ENCODE measurements around the gene ARID4A.
"Not testable (repeated sequence)": the region's sequence is repeated elsewhere in the genome, so short reads cannot be mapped to it uniquely, and the experiment has no call there.

ARID4A gene, protein sequence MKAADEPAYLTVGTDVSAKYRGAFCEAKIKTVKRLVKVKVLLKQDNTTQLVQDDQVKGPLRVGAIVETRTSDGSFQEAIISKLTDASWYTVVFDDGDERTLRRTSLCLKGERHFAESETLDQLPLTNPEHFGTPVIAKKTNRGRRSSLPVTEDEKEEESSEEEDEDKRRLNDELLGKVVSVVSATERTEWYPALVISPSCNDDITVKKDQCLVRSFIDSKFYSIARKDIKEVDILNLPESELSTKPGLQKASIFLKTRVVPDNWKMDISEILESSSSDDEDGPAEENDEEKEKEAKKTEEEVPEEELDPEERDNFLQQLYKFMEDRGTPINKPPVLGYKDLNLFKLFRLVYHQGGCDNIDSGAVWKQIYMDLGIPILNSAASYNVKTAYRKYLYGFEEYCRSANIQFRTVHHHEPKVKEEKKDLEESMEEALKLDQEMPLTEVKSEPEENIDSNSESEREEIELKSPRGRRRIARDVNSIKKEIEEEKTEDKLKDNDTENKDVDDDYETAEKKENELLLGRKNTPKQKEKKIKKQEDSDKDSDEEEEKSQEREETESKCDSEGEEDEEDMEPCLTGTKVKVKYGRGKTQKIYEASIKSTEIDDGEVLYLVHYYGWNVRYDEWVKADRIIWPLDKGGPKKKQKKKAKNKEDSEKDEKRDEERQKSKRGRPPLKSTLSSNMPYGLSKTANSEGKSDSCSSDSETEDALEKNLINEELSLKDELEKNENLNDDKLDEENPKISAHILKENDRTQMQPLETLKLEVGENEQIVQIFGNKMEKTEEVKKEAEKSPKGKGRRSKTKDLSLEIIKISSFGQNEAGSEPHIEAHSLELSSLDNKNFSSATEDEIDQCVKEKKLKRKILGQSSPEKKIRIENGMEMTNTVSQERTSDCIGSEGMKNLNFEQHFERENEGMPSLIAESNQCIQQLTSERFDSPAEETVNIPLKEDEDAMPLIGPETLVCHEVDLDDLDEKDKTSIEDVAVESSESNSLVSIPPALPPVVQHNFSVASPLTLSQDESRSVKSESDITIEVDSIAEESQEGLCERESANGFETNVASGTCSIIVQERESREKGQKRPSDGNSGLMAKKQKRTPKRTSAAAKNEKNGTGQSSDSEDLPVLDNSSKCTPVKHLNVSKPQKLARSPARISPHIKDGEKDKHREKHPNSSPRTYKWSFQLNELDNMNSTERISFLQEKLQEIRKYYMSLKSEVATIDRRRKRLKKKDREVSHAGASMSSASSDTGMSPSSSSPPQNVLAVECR

DNA sequence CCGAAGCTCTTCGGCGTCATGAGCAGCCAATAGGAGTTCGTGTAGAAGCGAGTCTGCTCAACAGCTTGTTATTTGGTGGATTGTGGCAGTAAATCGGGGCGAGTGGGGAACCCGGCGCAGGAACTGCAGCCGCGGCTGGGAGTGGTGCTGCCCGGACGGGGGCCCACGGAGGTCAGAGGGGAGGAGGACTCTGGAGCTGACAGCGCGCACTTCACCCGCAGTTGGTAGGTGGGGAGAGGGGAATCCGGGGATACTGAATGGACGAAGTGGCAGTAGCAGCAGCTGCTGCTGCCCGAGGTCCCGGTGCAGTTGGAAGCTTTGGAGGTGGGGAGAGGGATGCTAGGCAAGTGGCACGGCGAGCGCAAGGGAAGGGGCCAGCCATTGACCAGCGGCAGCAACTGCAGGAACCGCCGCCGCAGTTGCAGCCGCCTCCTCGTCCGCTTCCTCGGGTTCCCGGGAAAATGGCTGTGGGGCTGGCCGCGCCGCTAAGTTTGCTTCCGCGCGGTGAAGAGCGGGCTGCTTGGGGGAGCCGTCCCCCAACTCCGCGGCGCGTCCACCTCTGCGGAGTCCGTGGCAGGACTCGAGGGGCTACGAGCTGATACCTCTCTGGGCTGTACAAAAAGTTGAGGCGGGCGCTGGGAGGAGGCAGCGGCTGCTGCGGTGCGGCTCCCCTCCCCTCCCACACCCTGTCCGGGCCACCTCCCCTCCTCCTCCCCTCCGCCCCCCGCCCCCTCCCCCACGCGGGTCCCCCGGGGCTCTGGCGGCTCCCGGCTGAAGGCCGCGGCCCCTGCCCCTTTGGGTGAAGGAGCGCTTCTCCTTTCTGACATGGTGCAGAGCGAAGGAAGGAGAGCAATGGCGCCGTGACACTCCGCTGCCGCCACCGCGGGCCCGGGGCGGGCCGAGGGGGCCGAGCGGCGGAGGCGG is at the start of gene ARID4A:
Gene ARID4A, plus strand, starts transcription at position 79 of the 924 bp plus-strand sequence. CDS start 1,300 bp downstream, outside the sequence.
- H3K4me1 ChIP-seq (ENCODE audit: control insufficient read depth, insufficient read depth, low read length) = peaks cover 2% of the 10 kb centered on the region; the same call in 1 of the 2 replicates
- H3K9ac ChIP-seq (ENCODE audit: low read length) = peak within 1 kb of the TSS; percentile 96
- peak within 1 kb of the TSS; percentile 87 for H3K4me3 ChIP-seq (ENCODE audit: low read depth, low read length)
- peaks cover 34% of the 10 kb centered on the region for H3K36me3 ChIP-seq (ENCODE audit: control insufficient read depth, insufficient read depth, low read length)
- H3K27me3 ChIP-seq (ENCODE audit: control insufficient read depth, insufficient read depth, low read length) = no peaks in the 10 kb centered on the region
- H3K27ac ChIP-seq (ENCODE audit: low read depth, low read length) = peak within 1 kb of the TSS; percentile 90
- H3K9me3 ChIP-seq (ENCODE audit: control insufficient read depth, insufficient read depth, low read depth, low read length) = no peaks in the 10 kb centered on the region

DNA sequence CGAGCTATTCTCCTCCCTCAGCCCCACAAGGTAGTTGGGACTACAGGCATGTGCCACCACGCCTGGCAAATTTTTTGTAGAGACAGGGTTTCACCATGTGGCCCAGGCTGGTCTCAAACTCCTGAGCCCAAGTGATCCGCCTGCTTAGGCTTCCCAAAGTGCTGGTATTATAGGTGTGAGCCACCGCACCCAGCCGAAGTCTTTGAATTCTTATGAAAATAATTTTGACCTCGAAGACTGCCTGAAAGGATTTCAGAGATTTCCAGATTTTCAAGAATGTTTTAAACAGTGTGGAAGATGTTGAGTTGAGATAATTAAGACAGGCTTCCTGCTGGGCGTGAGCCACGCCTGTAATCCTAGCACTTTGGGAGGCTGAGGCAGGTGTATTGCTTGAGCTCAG is 48.7 kb upstream of the ARID4A start:
- H3K4me1 ChIP-seq (ENCODE audit: control insufficient read depth, insufficient read depth, low read length) = peaks cover 5% of the 10 kb centered on the region; the same call in 1 of the 2 replicates
- H3K27ac ChIP-seq (ENCODE audit: low read depth, low read length) = no peak overlapping the region
- H3K9me3 ChIP-seq (ENCODE audit: control insufficient read depth, insufficient read depth, low read depth, low read length) = no peaks in the 10 kb centered on the region
- no peak overlapping the region for H3K9ac ChIP-seq (ENCODE audit: low read length)
- H3K4me3 ChIP-seq (ENCODE audit: low read depth, low read length) = no peak overlapping the region
- H3K36me3 ChIP-seq (ENCODE audit: control insufficient read depth, insufficient read depth, low read length) = peaks cover 73% of the 10 kb centered on the region
- H3K27me3 ChIP-seq (ENCODE audit: control insufficient read depth, insufficient read depth, low read length) = no peaks in the 10 kb centered on the region

DNA sequence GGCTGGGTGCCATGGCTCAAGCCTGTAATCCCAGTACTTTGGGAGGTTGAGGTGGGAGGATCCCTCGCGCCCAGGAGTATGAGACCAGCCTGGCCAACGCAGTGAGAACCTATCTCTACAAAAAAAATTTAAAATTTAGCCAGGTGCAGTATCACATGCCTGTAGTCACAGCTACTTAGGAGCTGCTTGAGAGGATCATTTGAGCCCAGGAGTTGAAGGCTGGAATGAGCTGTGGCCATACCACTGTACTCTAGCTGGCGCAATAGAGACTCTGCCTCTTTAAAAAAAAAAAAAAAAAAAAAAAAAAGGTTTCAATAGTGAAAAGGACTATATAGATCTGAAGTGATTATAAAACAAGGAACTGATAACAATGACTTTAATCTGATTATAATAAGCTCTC is 40.2 kb upstream of the ARID4A start:
- Histone ChIP-seq H3K36me3 (ENCODE audit: control insufficient read depth, insufficient read depth, low read length) (peaks cover 89% of the 10 kb centered on the region), H3K27ac (ENCODE audit: low read depth, low read length) (no peak overlapping the region), H3K4me1 (ENCODE audit: control insufficient read depth, insufficient read depth, low read length) (no peaks in the 10 kb centered on the region), H3K27me3 (ENCODE audit: control insufficient read depth, insufficient read depth, low read length) (no peaks in the 10 kb centered on the region), H3K9me3 (ENCODE audit: control insufficient read depth, insufficient read depth, low read depth, low read length) (no peaks in the 10 kb centered on the region), H3K4me3 (ENCODE audit: low read depth, low read length) (no peak overlapping the region), H3K9ac (ENCODE audit: low read length) (no peak overlapping the region)

DNA sequence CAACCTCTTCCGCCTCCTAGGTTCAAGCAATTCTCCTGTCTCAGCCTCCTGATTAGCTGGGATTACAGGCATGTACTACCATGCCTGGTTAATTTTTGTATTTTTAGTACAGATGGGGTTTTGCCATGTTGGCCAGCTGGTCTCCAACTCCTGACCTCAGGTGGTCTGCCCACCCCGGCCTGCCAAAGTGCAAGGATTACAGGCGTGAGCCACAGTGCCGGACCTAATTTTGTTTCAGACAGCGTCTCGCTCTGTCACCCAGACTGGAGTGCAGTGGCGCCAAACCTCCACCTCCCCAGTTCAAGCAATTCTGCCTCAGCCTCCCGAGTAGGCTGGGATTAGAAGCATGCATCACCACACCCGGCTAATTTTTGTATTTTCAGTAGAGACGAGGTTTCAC is 36.4 kb upstream of the ARID4A start:
- not testable (repeated sequence) for H3K27me3 ChIP-seq (ENCODE audit: control insufficient read depth, insufficient read depth, low read length); H3K9me3 ChIP-seq (ENCODE audit: control insufficient read depth, insufficient read depth, low read depth, low read length); H3K27ac ChIP-seq (ENCODE audit: low read depth, low read length); H3K9ac ChIP-seq (ENCODE audit: low read length); H3K4me1 ChIP-seq (ENCODE audit: control insufficient read depth, insufficient read depth, low read length); H3K4me3 ChIP-seq (ENCODE audit: low read depth, low read length)
- H3K36me3 ChIP-seq (ENCODE audit: control insufficient read depth, insufficient read depth, low read length) = peaks cover 98% of the 10 kb centered on the region

DNA sequence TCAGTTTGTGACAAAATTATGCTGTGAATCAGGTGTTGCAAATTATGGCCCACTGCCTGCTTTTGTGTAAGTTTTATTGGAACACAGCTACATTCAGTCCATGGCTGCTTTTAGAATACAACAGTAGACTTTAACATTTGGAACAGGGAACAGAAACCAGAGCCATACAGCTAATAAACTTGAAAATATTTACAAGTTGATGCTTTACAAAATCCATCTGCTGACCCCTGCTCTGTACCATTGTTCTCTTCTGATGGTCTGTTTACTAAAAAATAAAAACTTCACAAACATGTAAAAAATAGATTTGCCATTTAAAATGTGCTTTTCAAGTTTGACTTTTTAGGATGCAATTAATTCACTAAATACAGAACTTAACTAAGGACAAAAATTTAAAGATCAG is 33.0 kb upstream of the ARID4A start:
- Histone ChIP-seq H3K27me3 (ENCODE audit: control insufficient read depth, insufficient read depth, low read length) (no peaks in the 10 kb centered on the region), H3K4me1 (ENCODE audit: control insufficient read depth, insufficient read depth, low read length) (no peaks in the 10 kb centered on the region), H3K27ac (ENCODE audit: low read depth, low read length) (no peak overlapping the region), H3K4me3 (ENCODE audit: low read depth, low read length) (no peak overlapping the region), H3K9ac (ENCODE audit: low read length) (no peak overlapping the region), H3K9me3 (ENCODE audit: control insufficient read depth, insufficient read depth, low read depth, low read length) (no peaks in the 10 kb centered on the region), H3K36me3 (ENCODE audit: control insufficient read depth, insufficient read depth, low read length) (peaks cover 99% of the 10 kb centered on the region)

DNA sequence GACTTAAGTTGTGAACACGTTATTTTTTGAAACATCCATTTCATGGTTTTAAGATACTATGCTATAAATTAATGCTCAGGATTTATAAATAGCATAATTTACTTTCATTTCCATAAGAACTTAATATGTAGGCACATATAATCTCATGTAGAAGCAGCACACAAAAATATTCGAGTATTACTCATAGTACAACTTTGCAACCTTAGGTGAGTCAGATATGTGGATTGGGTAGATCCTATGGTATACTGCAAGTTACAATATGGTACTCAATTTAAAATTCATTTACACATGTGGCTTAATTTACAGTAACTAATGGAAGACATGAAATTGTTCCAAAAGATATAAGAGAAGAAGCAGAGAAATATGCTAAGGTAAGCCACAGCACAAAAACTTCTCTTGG is 27.7 kb upstream of the ARID4A start:
- H3K27ac ChIP-seq (ENCODE audit: low read depth, low read length) = no peak overlapping the region
- H3K27me3 ChIP-seq (ENCODE audit: control insufficient read depth, insufficient read depth, low read length) = no peaks in the 10 kb centered on the region
- no peak overlapping the region for H3K4me3 ChIP-seq (ENCODE audit: low read depth, low read length)
- H3K4me1 ChIP-seq (ENCODE audit: control insufficient read depth, insufficient read depth, low read length) = no peaks in the 10 kb centered on the region
- H3K9me3 ChIP-seq (ENCODE audit: control insufficient read depth, insufficient read depth, low read depth, low read length) = no peaks in the 10 kb centered on the region
- no peak overlapping the region for H3K9ac ChIP-seq (ENCODE audit: low read length)
- H3K36me3 ChIP-seq (ENCODE audit: control insufficient read depth, insufficient read depth, low read length) = peaks cover 90% of the 10 kb centered on the region

DNA sequence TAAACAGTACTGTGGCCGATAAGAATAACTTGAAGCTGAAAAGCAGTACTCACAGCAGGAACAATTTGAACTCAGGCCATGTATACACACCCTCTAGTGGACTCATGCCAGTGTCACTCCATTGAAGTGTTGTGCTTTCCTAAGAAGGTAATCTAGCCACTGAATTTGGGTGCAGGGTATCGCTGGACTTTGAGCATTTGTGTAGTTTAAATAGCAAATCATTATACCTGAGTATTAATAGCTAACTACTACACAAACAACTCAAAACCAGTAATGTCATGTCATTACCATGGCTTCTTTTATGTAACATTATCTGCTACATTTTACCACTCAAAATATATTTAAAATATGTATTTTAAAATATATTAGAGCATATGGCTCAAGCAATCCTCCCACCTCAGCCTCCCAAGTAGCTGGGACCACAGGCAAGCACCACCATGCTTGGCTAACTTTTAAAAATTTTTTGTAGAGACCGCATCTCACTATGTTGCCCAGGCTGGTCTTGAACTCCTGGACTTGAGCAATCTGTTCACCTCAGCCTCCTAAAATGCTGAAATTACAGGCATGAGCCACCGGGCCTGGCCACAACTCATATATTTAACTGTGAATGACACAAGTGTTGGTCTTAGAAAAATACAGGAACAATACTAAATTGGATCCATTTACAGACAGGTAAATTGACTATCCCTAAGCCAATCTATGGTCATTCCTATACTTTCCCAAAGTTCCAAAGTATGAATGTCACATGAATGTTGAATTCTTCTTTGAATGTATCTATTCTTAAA is 25.6 kb upstream of the ARID4A start:
- Histone ChIP-seq H3K27ac (ENCODE audit: low read depth, low read length) (no peak overlapping the region), H3K4me1 (ENCODE audit: control insufficient read depth, insufficient read depth, low read length) (no peaks in the 10 kb centered on the region), H3K9ac (ENCODE audit: low read length) (no peak overlapping the region), H3K36me3 (ENCODE audit: control insufficient read depth, insufficient read depth, low read length) (peaks cover 78% of the 10 kb centered on the region), H3K9me3 (ENCODE audit: control insufficient read depth, insufficient read depth, low read depth, low read length) (no peaks in the 10 kb centered on the region), H3K4me3 (ENCODE audit: low read depth, low read length) (no peak overlapping the region), H3K27me3 (ENCODE audit: control insufficient read depth, insufficient read depth, low read length) (no peaks in the 10 kb centered on the region)

DNA sequence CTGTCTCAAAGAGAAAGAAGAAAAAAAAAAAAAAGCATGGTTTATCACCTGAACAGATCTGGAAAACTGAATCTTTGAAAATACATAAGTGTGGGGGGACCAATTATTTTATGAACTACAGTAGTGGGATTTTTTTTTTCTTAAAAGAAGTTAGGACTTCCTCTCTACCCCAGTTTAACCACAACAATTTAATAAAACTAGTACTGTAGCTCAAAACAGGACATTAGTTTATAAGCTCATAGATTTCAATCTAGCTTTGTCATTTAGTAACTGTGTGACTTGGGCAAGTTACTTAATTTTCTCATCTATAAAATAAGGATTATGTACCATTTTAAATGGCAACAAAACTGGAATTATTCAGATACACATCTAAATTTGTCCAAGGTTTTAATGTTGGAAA is 23.5 kb upstream of the ARID4A start:
- Histone ChIP-seq H3K27me3 (ENCODE audit: control insufficient read depth, insufficient read depth, low read length) (no peaks in the 10 kb centered on the region), H3K4me1 (ENCODE audit: control insufficient read depth, insufficient read depth, low read length) (no peaks in the 10 kb centered on the region), H3K36me3 (ENCODE audit: control insufficient read depth, insufficient read depth, low read length) (peaks cover 76% of the 10 kb centered on the region), H3K27ac (ENCODE audit: low read depth, low read length) (no peak overlapping the region), H3K9me3 (ENCODE audit: control insufficient read depth, insufficient read depth, low read depth, low read length) (no peaks in the 10 kb centered on the region), H3K9ac (ENCODE audit: low read length) (no peak overlapping the region), H3K4me3 (ENCODE audit: low read depth, low read length) (no peak overlapping the region)

DNA sequence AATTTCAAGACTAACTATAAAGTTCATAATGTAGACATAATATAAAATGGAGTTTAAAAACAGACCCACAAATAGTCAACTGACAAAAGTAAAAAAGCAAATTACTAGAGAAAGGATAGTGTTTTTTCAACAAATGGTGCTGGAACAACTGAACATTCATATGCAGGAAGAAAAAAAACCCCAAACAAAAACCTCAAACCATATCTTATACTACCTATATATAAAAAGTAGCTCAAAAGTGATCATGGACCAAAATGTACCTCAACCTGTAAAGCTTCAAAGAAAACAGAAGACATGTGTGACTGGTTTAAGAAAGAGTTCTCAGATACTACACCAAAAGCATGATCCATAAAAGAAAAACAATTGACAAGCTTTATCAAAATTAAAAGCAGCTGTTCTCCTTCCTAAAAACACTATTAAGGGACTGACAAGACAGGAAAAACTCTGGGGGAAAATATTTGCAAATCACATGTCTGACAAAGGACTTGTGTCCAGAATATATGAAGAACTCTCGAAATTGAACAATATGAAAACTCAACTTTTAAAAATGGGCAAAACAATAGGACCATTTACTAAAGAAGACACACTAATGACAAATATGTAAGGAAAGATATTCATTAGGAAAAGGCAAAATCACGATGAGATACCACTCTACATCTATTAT is 22.7 kb upstream of the ARID4A start:
- no peaks in the 10 kb centered on the region for H3K27me3 ChIP-seq (ENCODE audit: control insufficient read depth, insufficient read depth, low read length)
- no peak overlapping the region for H3K27ac ChIP-seq (ENCODE audit: low read depth, low read length)
- H3K4me3 ChIP-seq (ENCODE audit: low read depth, low read length) = no peak overlapping the region
- H3K4me1 ChIP-seq (ENCODE audit: control insufficient read depth, insufficient read depth, low read length) = no peaks in the 10 kb centered on the region
- H3K36me3 ChIP-seq (ENCODE audit: control insufficient read depth, insufficient read depth, low read length) = peaks cover 70% of the 10 kb centered on the region
- H3K9me3 ChIP-seq (ENCODE audit: control insufficient read depth, insufficient read depth, low read depth, low read length) = no peaks in the 10 kb centered on the region
- H3K9ac ChIP-seq (ENCODE audit: low read length) = no peak overlapping the region

Measured in HUES6 (cell line).